Ectodermal cell (in vitro differentiated cells): Measurements from ENCODE around the gene NOS1AP.
"Not testable (repeated sequence)": the region's sequence is repeated elsewhere in the genome, so short reads cannot be mapped to it uniquely, and the experiment has no call there.

ENCODE experiments used
- H3K27ac ChIP-seq: 2 replicates; pipeline ENCODE4 v1.7.0; 2013; ENCODE audit warnings: mild to moderate bottlenecking, low read depth, low read length; ENCODE audit not compliant: insufficient read depth, poor library complexity, severe bottlenecking
- H3K27me3 ChIP-seq: 2 replicates; pipeline ENCODE4 v1.7.0; 2013; ENCODE audit warnings: mild to moderate bottlenecking, low read length; ENCODE audit not compliant: insufficient read depth, control insufficient read depth, poor library complexity, severe bottlenecking
- H3K36me3 ChIP-seq: one replicate; pipeline ENCODE4 v1.7.0; 2013; ENCODE audit warnings: low read length; ENCODE audit not compliant: control insufficient read depth, insufficient read depth
- H3K4me1 ChIP-seq: one replicate; pipeline ENCODE4 v1.7.0; 2013; ENCODE audit warnings: low read length; ENCODE audit not compliant: control insufficient read depth, insufficient read depth
- H3K4me3 ChIP-seq: 2 replicates; pipeline ENCODE4 v1.7.0; 2013; ENCODE audit warnings: low read depth, low read length, control low read depth; ENCODE audit not compliant: insufficient read depth
- H3K9me3 ChIP-seq: 2 replicates; pipeline ENCODE4 v1.7.0; 2013; ENCODE audit warnings: mild to moderate bottlenecking, low read length, moderate library complexity; ENCODE audit not compliant: control insufficient read depth
- WGBS, 2 experiments: methylation state at CpG; one replicate each; pipeline ENCODE4 v1.1.7; 2013; ENCODE audit warnings: missing lambda C conversion rate in 2 of 2; 5-methylcytosine and 5-hydroxymethylcytosine counted together

The NOS1AP gene

DNA sequence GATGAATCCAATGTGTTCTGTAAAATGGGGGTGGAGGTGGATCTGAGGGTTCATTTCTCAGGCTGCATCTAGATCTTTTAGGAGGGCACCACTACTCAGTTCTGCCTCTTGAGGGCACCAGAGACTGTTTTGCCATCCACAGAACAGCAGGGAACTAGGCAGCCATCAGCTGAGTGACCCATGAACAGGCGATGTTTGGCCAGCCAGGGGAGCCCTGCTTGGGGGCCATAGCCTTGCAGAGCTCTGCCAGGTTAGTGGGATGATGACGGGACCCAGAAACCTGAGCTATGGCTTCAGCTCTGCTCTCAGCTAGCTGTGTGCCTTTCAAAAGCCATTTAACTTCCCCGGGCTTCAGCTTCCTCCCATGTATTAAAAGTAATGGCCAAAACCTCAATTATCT is 13.4 kb upstream of the NOS1AP start:
- H3K27ac ChIP-seq: no peak overlapping the region
- no peak overlapping the region for H3K4me3 ChIP-seq
- 39 to 40% methylated on average over 3 of the region's 3 CpGs for WGBS, 2 experiments
- peaks cover 4% of the 10 kb centered on the region for H3K4me1 ChIP-seq
- no peaks in the 10 kb centered on the region for H3K9me3 ChIP-seq
- H3K36me3 ChIP-seq: no peaks in the 10 kb centered on the region
- no peaks in the 10 kb centered on the region for H3K27me3 ChIP-seq

DNA sequence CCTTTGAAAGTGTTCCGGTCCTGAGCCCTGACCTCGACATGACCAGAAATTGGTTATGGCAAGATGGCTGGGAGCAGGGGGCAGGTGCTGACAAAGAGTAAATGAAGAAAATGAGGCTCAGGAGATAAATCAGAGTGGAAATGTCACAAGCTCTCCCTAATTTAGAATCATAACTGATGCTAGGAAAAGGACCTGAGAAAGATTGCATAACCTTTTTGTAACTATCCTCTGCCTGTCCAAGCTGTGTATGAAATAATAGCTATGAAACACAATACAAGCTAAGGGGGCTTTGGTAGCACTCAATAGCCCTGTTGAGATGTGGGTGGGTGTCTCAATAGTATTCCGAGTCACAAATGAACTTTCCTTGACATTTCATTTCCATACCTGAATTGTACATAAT is 12.9 kb upstream of the NOS1AP start:
- 94 to 99% methylated on average over 2 to 3 of the region's 3 CpGs for WGBS, 2 experiments
- no peaks in the 10 kb centered on the region for H3K9me3 ChIP-seq
- no peak overlapping the region for H3K4me3 ChIP-seq
- H3K4me1 ChIP-seq: peaks cover 4% of the 10 kb centered on the region
- H3K36me3 ChIP-seq: no peaks in the 10 kb centered on the region
- H3K27ac ChIP-seq: no peak overlapping the region
- H3K27me3 ChIP-seq: no peaks in the 10 kb centered on the region

DNA sequence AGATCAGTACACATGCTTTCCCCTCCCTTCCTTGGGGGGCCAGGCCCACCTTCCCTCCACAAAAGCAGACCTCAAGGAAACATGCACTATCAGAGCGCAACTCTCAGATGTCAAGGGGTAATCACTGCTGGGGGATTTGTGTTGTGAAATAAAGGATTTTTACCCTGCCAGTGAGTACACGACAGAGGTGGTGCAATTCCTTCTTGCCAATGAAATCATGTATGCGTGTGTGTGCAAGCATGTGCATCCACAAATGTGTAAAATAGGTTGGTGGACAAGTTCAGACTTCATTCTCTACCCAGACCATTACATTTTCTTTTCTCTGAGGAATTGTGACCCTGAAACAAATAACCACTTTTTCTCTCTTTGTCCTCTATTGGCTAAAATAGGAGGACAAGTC is 9.8 kb upstream of the NOS1AP start:
- Histone ChIP-seq H3K4me1 (peaks cover 18% of the 10 kb centered on the region), H3K27ac (no peak overlapping the region), H3K36me3 (no peaks in the 10 kb centered on the region), H3K27me3 (no peaks in the 10 kb centered on the region), H3K4me3 (no peak overlapping the region), H3K9me3 (no peaks in the 10 kb centered on the region)
- WGBS, 2 experiments: 94 to 97% methylated on average over 3 of the region's 3 CpGs

DNA sequence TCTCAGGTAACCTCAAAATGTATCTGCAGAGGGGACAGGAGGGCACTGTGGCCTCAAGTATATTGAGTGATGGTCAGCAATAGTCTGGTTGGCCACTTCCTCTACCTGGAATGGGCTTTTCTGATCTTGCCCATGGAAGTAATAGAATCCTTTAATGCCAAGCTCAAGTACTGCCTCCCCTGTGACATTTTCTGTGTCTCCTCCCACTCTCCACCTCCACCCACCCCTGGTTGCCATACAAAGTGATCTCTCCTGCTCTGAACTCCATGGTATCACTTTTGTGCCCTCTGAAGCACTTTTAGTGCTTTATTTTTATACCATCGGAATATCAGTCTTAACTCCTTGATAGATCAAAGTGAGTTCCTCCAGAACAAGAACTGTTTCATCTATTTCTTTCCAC is 9.2 kb upstream of the NOS1AP start:
- H3K27me3 ChIP-seq: no peaks in the 10 kb centered on the region
- no peak overlapping the region for H3K4me3 ChIP-seq
- no peak overlapping the region for H3K27ac ChIP-seq
- H3K4me1 ChIP-seq: peaks cover 18% of the 10 kb centered on the region
- no peaks in the 10 kb centered on the region for H3K36me3 ChIP-seq
- no peaks in the 10 kb centered on the region for H3K9me3 ChIP-seq
- 96 to 100% methylated on average over 1 of the region's 1 CpG for WGBS, 2 experiments

DNA sequence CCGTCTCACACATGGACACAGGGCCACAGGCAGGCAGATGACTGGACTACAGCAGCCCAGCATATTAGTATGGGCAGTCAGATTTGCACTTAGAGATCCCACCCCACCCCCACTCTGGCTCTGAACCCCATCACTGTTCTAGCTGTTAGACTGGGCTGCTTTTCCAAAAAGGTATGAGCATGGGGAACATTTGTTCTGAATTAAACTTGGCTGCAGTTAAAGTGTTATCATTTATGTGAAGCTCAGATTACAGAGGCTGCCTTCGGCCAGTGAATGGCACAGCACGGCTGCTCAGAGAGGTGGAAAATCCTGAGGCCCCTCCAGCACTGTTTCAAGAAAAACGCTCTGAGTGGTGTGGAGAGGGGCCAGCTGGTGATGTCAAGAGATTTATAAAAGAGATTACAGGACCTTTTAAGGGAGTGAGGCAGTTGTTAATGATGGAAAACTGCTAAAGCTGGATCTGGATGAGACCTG is 6.9 kb upstream of the NOS1AP start:
- Histone ChIP-seq H3K4me3 (no peak overlapping the region), H3K36me3 (no peaks in the 10 kb centered on the region), H3K4me1 (peaks cover 14% of the 10 kb centered on the region), H3K27ac (no peak overlapping the region), H3K9me3 (no peaks in the 10 kb centered on the region), H3K27me3 (no peaks in the 10 kb centered on the region)
- WGBS, 2 experiments: 41 to 46% methylated on average over 4 of the region's 4 CpGs

DNA sequence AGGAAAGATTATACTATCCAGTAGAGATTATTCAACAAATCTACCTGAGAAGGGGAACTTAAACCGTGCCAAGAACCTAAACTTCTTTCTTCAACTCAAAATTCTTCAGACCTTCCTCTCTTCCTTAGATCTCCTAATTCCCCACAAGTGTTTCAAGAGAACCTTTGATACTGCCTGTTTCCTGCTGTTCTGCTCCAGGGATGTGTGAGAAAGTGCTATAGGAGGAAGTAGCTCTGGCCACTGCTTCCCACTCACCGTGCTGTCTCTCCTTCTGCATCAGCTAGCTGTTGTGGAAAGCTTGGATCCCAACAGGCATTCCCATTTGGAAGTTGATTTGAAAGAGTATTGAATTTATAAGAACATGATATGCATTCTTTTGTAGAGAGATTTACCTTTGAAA is 4.5 kb upstream of the NOS1AP start:
- Histone ChIP-seq H3K36me3 (no peaks in the 10 kb centered on the region), H3K4me1 (peaks cover 14% of the 10 kb centered on the region), H3K9me3 (no peaks in the 10 kb centered on the region), H3K4me3 (no peak overlapping the region), H3K27me3 (peaks cover 6% of the 10 kb centered on the region), H3K27ac (no peak overlapping the region)
- WGBS, 2 experiments: 58 to 66% methylated on average over 2 of the region's 2 CpGs

DNA sequence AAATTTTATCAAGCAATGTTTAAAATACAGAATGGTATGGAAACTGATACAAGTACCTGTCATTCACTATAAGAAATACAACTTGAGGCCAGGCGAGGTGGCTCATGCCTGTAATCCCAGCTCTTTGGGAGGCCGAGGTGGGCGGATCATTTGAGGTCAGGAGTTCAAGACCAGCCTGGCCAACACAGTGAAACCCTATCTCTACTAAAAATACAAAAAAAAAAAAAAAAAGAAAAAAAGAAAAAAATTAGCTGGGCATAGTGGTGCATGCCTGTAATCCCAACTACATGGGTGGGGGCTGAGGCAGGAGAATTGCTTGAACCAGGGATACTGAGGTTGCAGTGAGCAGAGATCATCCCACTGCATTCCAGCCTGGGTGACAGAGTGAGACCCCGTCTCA is 2.7 kb upstream of the NOS1AP start:
- not testable (repeated sequence) for H3K4me3 ChIP-seq, H3K9me3 ChIP-seq, H3K27ac ChIP-seq, H3K36me3 ChIP-seq
- WGBS, 2 experiments: 91 to 92% methylated on average over 3 to 4 of the region's 4 CpGs
- Histone ChIP-seq H3K27me3 (peaks cover 12% of the 10 kb centered on the region), H3K4me1 (peaks cover 22% of the 10 kb centered on the region)

DNA sequence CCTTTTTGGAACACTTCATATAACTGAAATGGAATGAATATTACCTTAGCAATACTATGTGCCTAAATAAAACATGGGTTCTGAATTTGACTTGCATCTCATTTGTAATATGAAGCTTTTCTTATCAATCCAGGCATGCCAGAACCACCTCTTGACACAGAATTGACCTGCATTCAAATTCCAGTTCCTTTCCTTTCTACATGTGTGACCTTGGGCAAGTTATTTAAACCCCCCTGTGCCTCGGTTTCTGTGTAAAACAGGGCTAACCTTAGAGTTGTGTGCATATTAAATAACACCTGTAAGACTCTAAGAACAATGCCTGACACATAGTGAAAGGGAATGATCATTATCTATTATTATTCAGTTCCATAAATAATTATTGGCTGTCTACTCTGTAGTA is 2.0 kb upstream of the NOS1AP start:
- H3K27me3 ChIP-seq: peaks cover 12% of the 10 kb centered on the region
- H3K4me3 ChIP-seq: no peak overlapping the region
- WGBS, 2 experiments: 100% methylated on average over 1 of the region's 1 CpG
- H3K36me3 ChIP-seq: no peaks in the 10 kb centered on the region
- H3K27ac ChIP-seq: no peak overlapping the region
- H3K4me1 ChIP-seq: peaks cover 26% of the 10 kb centered on the region
- no peaks in the 10 kb centered on the region for H3K9me3 ChIP-seq

DNA sequence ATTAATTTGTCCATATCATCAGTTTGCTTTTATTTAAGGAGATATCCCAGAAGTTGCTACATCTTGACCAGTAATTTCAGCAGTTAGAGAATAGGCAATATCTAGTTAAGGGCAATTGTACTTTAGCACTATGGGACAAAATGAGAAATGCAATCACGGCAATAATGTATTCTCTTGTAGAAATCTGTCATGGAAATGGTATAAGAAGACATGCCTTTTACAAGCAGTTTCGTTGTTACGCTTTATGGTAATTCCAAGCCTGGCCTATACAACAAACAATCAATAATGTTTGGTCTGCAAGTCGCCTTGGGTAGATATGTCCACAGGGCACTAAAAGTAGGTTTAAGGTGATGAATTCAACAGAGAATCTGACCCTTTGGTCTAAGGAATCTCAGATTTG is 1.2 kb upstream of the NOS1AP start:
- Histone ChIP-seq H3K4me1 (peaks cover 23% of the 10 kb centered on the region), H3K27me3 (peaks cover 12% of the 10 kb centered on the region), H3K27ac (no peak overlapping the region), H3K9me3 (no peaks in the 10 kb centered on the region), H3K4me3 (no peak overlapping the region), H3K36me3 (no peaks in the 10 kb centered on the region)
- WGBS, 2 experiments: 95 to 98% methylated on average over 4 of the region's 4 CpGs

DNA sequence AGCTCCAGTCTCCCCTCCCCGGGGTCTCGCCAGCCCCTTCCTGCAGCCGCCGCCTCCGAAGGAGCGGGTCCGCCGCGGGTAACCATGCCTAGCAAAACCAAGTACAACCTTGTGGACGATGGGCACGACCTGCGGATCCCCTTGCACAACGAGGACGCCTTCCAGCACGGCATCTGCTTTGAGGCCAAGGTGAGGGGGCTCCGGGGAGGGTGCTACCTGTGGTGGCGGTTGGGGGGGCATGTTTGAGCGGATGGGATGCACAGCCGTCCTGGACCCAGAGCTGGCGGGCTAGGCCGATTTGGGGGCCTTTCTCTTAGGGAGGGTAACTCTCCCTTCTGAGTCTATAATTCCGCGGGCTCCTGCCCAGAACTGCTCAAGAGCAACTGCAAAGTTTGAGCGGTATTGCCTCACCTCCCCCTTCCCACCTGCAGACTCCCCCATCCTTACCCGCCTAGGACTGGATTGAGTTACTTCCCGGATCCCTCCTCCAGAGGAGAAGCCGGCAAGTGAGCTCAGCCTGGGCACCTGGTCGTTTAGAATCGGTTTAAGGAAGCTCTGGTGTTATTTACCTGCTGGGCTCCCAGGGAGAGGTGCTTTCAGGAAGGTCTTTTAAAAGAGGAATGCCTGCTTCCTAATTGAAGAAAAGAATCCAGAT is 730 bp downstream of the NOS1AP start:
- Histone ChIP-seq H3K9me3 (no peaks in the 10 kb centered on the region), H3K4me3 (peak overlapping the region; percentile 81), H3K4me1 (peaks cover 20% of the 10 kb centered on the region), H3K27ac (no peak overlapping the region), H3K27me3 (peaks cover 12% of the 10 kb centered on the region), H3K36me3 (no peaks in the 10 kb centered on the region)
- WGBS, 2 experiments: 0 to 1% methylated on average over 29 of the region's 29 CpGs

DNA sequence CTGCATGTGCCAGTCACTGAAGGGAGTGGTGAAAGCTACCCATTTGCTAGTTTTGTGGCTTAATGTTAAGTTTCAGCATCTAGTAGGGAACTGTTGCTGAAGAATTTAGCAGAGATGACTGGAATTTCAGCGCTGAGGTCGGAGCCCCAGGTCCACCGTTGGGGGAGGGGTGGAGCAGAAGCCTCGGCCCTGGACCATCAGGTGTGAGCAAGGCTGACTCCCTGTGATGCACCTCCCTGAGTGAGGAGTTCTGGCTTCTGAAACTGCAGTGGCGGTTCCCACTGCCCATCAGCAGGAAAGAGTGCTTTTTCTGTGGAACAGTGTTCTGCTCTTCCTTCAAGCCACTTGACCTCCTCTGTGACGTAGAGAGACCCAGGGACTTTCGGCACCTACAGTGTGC is 1.3 kb downstream of the NOS1AP start:
- WGBS, 2 experiments: 6 to 8% methylated on average over 7 of the region's 7 CpGs
- H3K4me3 ChIP-seq: peak overlapping the region; percentile 81
- H3K27ac ChIP-seq: no peak overlapping the region
- H3K4me1 ChIP-seq: peaks cover 20% of the 10 kb centered on the region
- H3K36me3 ChIP-seq: no peaks in the 10 kb centered on the region
- H3K9me3 ChIP-seq: no peaks in the 10 kb centered on the region
- peaks cover 12% of the 10 kb centered on the region for H3K27me3 ChIP-seq
